HG03469 (cell line): Measurements from ENCODE around the gene UBAC1.

ENCODE experiments used
- ATAC-seq: cut with Tn5 transposase; IDR thresholded peaks from one replicate; pipeline ENCODE4 v1.9.1; 2021; ENCODE audit warnings: mild to moderate bottlenecking, moderate library complexity, moderate number of reproducible peaks; ENCODE audit not compliant: unreplicated experiment

Gene UBAC1

GRCh38 chr9:135886147-135886981, 74.8 kb downstream of the UBAC1 start:
- no peak for ATAC-seq

GRCh38 chr9:135885100-135885853, 75.9 kb downstream of the UBAC1 start:
- ATAC-seq: no peak

GRCh38 chr9:135884328-135885035, 76.7 kb downstream of the UBAC1 start:
- ATAC-seq: no peak

- no peak for ATAC-seq
Observed at GRCh38 chr9:135883410-135884089, 77.6 kb downstream of the UBAC1 start.
